HG03108 (cell line): Measurements from ENCODE around the gene TPO.
"Not testable (repeated sequence)": the region's sequence is repeated elsewhere in the genome, so short reads cannot be mapped to it uniquely, and the experiment has no call there.

Experiments
- ATAC-seq: cut with Tn5 transposase; IDR thresholded peaks from one replicate; pipeline ENCODE4 v1.9.1; 2021; ENCODE audit warnings: moderate library complexity; ENCODE audit not compliant: unreplicated experiment

TPO gene

GRCh38 chr2:1413156-1413710, at the start of gene TPO:
TSS of gene TPO (plus strand) at chr2:1413463. CDS start at chr2:1414409, 946 bp downstream.
- ATAC-seq = no peak

DNA sequence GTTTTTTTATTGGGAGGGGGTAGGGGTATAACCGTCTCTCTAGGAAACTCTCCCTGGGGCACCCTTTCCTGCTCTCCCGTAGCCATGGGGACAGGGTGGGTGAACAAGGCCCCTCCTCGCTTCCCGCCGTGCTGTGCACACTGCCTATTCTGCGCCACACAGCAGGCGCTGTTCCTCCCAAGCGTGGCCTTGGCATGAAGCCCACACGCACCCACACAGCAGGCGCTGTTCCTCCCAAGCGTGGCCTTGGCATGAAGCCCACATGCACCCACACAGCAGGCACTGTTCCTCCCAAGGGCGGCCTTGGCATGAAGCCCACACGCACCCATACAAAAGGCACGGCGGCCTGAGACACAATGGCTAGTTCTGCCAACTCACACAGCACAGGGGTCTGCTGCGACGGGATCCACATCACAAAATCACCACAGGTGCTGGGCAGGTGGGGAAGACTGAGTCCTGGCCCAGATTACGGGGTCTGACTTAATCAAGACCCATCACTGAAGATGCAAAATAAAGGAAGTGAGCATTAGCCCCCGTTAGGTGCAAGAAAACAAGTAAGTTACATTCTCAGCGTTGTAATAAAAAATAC, 46.6 kb upstream of the TPO start:
- no peak for ATAC-seq

DNA sequence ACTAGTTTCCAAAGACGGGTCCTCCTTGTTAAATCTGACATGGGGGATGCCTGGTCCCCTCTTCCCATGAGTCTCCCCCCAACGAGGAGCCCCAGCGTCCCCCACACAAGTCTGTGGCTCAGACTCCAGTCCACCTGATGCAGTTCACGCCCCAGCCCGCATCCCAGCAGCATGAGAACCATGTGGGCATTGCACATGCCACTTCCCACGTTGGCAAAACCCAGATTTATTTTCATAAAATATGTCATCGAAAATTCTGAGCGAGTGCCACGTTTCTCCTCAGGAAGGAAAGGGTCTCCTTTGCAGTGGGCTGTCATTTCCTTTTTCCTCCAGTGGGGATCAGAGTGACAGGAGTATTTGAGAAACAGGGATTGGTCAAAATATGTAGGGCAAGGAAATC, 45.7 kb upstream of the TPO start:
- ATAC-seq = no peak

DNA sequence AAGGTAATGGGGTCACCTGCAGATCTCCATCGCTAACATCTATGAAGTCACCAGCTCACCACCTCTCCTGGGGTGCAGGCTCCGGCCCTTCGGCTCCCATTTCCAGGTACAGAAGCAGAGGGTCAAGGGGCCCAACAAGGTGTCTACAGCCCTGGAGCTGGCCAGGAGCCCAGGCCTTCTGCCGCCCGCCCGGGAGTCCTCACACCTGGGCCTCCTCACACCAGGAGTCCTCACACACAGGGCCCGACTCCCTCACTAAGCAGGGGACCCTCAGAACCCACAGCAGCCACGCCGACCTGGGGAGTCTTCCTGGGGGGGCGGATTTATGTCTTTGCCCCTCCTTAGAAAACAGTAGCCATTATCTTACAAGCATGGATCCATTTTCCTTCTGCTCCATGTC, 43.4 kb upstream of the TPO start:
- no peak for ATAC-seq

- ATAC-seq = no peak
Observed at GRCh38 chr2:1370461-1370860, 42.8 kb upstream of the TPO start.

- ATAC-seq = no peak
Observed at GRCh38 chr2:1371082-1371481, 42.2 kb upstream of the TPO start.

DNA sequence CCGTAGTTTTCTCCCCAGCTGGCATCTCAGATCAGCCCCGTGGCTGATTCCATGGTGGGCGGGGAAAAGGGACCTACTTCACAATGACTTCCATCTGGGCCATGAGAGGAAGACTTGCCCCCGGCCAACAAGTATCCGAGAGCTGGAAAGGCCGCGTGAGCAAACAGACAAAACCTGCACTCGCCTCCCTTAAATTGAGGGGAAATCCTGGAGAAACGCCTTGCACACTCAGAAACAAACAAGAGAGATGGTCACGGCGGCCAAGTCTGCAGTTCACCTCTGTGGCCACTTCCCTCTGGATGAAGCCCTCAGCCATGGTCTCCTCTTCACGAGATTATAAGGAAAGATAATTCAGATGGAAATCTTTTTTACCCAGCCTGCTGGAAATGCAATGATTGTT, 39.4 kb upstream of the TPO start:
- no peak for ATAC-seq

DNA sequence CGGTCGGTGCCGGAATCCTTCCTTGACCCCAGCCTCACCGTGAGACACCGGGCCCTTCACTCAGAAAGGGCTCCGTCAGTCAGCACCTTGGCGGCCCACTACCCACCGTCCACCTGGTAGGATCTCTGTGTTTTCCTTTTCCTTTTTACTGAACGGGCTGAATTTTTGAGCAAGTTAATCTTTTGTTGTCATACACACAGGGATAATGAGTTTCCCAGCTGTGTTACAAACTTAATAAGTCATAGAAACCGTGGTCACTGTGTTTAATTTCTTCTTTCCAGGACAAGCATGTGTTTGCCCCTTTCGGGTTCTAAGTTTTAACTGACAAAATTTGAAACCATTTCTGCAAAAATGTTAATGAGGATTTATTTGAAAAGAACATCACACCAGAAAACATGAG, 39.0 kb upstream of the TPO start:
- ATAC-seq = no peak

DNA sequence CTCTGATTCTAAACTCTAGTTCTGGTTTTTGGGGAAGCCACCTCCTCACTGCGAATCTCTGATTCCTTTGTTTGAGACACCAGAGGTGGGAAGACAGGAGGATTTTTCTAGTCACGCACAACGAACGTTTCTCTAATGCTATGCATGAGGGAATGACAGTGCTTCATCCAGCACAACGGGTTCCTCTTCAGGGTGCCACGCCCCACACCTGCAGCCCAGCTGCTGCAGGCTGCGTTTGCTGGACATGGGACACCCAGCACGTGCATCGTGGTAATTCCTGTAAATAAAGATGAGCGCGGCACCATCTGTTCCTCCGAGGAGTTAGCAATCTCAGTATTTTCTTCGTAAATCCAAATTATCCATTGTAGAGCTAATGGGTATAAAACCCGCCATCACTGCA, 37.5 kb upstream of the TPO start:
- no peak for ATAC-seq

GRCh38 chr2:1377473-1377872, 35.8 kb upstream of the TPO start:
- ATAC-seq = no peak

DNA sequence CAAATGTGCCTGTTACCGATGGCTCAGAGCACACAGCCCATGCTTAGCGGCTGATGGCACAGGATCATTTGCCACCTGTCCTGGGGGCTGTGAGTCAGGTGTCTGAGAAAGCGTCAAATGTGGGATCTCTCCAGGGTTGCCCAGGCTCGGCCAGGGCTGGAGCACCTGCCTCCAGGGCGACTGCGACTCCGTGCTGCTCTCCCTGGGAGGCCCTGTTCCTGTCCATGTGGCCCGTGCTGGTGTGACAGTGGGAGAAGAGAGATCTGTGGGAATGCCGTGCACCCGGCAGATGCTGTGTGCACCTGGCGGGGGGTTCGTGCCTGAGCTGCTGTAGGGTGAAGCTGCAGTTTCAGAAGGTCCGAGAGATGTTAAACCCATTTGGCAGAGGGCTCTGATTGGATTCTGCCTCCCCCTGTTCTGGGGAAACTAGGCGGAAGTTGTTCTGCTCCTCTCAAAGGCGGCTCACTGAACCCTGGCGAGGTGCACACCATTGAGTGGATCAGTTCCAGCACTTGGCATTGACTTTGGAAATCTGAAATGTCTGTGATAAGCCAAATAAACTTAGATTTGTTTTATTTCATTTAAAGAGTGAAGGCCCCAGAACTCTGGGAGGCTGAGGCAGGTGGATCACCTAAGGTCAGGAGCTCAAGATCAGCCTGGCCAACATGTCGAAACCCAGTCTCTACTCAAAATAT, 34.7 kb upstream of the TPO start:
- no peak for ATAC-seq

DNA sequence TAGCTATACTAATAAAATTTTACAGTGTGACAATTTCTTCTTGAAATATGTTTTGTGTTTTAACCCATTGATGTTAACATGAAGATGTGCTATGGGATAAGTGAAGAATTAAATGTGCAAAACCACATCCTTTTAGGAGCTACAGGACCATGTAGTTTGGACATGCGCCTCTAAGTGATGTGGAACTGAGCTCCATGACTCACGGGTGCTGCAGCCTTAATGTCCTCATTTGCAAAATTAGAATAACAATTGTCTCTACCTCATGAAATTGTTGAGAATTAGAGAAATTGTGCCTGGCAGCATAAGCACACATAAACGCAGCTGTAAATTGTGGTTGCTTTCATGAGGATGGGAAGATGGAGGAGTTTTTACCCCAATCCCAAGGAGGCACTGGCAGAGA, 31.6 kb upstream of the TPO start:
- ATAC-seq = no peak

- ATAC-seq = not testable (repeated sequence)
Observed at GRCh38 chr2:1387954-1388725, 25.1 kb upstream of the TPO start.

GRCh38 chr2:1390118-1390517, 23.1 kb upstream of the TPO start:
- not testable (repeated sequence) for ATAC-seq

GRCh38 chr2:1393321-1393720, 19.9 kb upstream of the TPO start:
- no peak for ATAC-seq

DNA sequence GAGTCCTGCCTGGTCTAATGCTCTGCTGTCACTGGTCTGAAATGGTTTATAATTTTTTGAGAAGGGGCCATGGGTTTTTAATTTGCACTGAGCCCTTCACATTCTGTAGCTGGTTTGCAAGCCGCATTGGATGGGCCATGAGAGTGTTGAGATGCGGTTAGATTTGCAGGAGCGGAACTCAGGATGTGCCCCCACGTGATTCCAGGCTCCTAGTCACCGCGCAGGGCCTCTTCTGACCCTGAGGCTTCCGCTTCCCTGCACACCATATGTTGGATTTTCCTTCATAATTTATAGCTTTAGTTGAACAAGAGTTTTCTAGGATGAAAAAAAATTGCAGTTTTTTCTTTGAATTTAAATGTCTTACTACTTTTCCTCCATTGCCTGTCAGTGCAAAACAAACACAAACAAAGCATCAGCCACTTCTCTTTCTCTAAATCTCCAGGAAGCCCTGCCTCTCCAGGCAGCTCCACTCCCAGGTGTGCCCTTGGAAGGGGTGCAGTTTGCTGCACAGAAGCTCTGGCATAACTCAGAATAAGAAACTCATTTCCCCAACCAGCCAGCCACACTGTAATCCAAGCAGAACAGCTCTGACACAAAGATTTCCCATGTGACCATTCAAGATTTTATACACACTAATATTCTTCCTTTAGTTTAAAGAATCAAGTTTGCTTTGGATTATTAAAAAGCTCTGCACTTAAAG, 18.4 kb upstream of the TPO start:
- no peak for ATAC-seq

- no peak for ATAC-seq
Observed at GRCh38 chr2:1397350-1397749, 15.9 kb upstream of the TPO start.

DNA sequence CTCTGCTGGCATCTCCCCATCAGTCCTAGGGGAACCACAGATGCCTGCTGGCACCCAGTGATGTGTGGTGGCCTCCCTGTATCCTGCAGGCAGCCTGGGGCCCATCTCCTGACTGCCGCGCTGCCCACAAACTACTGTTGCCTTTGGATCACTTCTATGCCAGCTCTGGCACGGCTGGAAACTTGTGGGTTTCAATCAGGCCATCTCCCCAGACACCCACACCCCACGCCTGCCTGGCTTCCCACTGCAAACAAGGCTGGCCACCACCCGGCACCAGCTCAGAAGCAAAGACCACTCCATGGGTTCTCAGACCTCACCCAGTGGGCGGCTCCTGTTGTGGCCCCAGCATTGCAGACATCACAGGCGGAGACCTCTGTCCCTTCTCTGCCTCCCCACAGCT, 15.1 kb upstream of the TPO start:
- ATAC-seq = no peak

DNA sequence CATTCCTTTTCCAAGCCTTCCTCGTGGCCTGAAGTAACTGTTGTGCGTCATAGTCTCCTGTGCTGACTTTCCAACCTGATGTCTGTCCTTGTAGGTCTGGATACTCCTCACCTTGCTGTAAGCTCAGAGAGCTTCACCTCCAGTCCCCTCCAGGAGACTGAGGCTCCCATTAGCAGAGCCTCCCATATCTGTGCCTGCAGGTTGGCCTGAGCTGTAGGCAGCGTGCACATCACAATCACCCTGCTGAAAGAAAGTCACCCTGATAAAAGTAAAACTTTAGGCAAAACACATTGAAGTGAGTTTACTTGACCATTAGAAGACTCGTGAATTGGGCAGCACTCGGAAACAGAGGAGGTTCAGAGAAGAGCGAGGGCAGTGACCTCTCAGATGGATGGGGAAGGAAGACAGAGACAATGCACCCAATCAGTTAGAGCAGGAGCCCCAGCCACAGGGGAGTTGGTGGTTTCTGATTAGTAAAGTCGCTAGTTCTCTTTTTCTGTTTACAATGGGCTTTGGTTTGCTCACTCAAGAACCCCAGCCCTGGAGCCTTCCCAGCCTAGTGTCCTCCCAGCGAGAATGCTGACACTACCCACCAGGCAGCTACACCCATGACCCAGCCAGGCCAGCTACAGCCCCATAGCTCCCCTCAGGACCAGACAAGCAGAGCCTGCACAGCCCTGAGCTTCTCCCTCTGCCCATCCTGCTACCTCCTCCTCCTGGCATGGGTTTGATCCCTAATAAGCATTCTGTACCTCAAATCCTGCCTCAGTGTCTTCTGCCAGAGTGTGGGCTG, 12.1 kb upstream of the TPO start:
- no peak for ATAC-seq

DNA sequence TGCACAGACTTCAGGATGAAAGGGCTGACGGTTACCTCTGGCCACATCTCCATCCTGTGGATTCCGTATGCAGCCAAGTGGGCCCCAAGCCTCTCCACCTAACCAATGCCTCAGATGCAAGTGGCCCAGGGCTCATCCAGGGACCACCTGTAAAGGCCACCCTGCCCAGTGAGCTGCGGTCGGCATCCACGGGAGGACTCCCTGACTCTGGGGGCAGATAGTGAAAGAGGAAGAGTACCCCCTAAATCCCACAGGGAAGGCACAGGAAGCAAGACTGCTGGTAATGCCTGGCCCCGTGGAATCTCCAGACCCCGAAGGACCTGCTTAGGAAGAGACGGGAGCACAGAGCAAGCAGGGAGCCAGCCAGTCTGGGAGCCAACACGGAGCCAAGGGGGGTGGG, 11.2 kb upstream of the TPO start:
- ATAC-seq = no peak

DNA sequence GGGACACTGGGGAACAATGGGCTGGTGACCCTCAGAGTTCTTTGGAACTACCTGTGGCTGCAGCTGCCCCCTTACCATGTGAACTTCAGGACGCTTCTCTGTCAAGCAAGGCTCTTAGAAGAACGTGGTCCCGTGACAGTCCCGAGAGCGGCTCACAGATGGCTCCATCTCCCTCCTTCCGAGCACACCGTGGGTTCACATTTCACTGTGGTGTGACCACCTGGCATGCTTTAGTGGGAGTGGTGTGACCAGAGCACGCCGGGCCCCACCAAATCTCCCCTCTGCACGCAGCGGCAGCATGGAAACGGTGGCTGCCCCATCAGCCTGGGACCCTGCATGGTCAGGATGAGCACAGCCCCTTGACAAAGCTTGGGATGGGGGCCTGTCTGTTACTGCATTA, 9.7 kb upstream of the TPO start:
- ATAC-seq = no peak
